Esophagus muscularis mucosa (tissue), 3 donors: ENCODE data around the gene RPL13A.

Experiments used
- POLR2A ChIP-seq: fragments of 450-650 bp; IDR thresholded peaks from one replicate; pipeline ENCODE4 v1.6.1; 2017; ENCODE audit warnings: antibody characterized with exemption, moderate library complexity, mild to moderate bottlenecking, low read depth
- POLR2AphosphoS5 ChIP-seq, 2 donors: sonication (generic); formaldehyde crosslinking; IDR thresholded peaks; one replicate each; pipeline ENCODE4 v1.6.1; 2017; ENCODE audit warnings: antibody characterized with exemption in 2 of 2
- TF ChIP-seq, protein P1 (sequence below), 3 experiments: fragments of 200-600 bp in 2 of 3; fragments of 450-650 bp in 1 of 3; sonication (generic) in 2 of 3; IDR thresholded peaks; one replicate each; pipeline ENCODE4 v1.5.1; 2017 to 2019; ENCODE audit warnings: antibody characterized with exemption in 3 of 3, mild to moderate bottlenecking in 2 of 3, moderate library complexity in 1 of 3

DNA sequence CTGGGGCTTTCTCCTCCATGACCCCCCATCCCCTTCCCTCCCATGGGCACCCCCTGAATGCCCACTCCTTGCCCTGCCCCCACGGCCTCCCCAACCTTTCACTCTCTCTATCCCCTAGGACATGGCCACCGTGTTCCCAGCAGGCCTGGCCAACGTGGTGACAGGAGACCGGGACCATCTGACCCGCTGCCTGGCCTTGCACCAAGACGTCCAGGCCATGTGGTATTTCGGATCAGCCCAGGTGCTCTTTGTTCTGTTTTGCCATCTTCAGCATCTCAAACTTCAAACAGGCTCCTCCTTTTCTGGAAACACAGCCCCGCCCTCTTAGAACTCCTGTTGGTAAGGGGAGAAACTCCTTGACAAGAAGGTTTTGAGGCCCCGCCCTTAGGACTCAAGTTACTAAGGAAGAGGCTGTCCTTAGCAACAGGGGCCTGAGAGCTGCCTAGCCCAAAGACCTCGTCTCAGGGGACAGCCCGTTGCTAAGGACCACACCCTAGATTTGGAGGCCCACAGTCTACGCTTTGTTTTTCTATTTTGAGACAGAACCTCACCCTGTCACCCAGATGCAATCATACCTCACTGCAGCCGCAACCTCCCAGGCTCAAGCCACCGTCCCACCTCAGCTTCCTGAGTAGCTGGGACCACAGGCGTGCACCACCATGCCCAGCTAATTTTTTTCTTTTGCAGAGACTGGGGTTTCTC lies 18.5 kb upstream of the RPL13A start:
- TF ChIP-seq, protein P1, sequence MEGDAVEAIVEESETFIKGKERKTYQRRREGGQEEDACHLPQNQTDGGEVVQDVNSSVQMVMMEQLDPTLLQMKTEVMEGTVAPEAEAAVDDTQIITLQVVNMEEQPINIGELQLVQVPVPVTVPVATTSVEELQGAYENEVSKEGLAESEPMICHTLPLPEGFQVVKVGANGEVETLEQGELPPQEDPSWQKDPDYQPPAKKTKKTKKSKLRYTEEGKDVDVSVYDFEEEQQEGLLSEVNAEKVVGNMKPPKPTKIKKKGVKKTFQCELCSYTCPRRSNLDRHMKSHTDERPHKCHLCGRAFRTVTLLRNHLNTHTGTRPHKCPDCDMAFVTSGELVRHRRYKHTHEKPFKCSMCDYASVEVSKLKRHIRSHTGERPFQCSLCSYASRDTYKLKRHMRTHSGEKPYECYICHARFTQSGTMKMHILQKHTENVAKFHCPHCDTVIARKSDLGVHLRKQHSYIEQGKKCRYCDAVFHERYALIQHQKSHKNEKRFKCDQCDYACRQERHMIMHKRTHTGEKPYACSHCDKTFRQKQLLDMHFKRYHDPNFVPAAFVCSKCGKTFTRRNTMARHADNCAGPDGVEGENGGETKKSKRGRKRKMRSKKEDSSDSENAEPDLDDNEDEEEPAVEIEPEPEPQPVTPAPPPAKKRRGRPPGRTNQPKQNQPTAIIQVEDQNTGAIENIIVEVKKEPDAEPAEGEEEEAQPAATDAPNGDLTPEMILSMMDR (IDR thresholded peaks at IDR 0.05), result no peak
- no peak for TF ChIP-seq POLR2A
- TF ChIP-seq POLR2AphosphoS5 (IDR thresholded peaks at IDR 0.05), result peak; percentile 36 to 69
